Fibroblast of lung (primary cell): Measurements from ENCODE around the gene SLC37A1. TPM values are rescaled to one million over a fixed set of nuclear protein-coding genes. Genes with fewer than 3 reads are reported as not detected.

ENCODE experiments used
- DNase-seq, 2 donors: peaks; one replicate each; pipeline versions ENCODE4 v3.0.0 to v3.0.0-alpha.2; 2010; ENCODE audit warnings: low read depth in 2 of 2
- H2AFZ ChIP-seq: 2 replicates; pipeline ENCODE4 v1.5.1; 2012; ENCODE audit warnings: low read length, control low read depth, inconsistent platforms
- H3K27ac ChIP-seq: 2 replicates; pipeline ENCODE4 v1.5.1; 2011; ENCODE audit warnings: low read length, control low read depth; ENCODE audit not compliant: insufficient read depth
- H3K27me3 ChIP-seq: 2 replicates; pipeline ENCODE4 v1.5.1; 2011; ENCODE audit warnings: mild to moderate bottlenecking, low read length; ENCODE audit not compliant: control insufficient read depth, insufficient read depth
- H3K36me3 ChIP-seq: 2 replicates; pipeline ENCODE4 v1.5.1; 2011; ENCODE audit warnings: low read length; ENCODE audit not compliant: control insufficient read depth, insufficient read depth
- H3K4me1 ChIP-seq: 2 replicates; pipeline ENCODE4 v1.5.1; 2011; ENCODE audit warnings: low read length; ENCODE audit not compliant: control insufficient read depth, insufficient read depth; ENCODE audit errors: extremely low read depth
- H3K4me2 ChIP-seq: 2 replicates; pipeline ENCODE4 v1.5.1; 2011; ENCODE audit warnings: low read length, control low read depth; ENCODE audit not compliant: insufficient read depth; ENCODE audit errors: extremely low read depth
- H3K4me3 ChIP-seq, 4 experiments: fragments of 200-600 bp in 1 of 4; sonication (generic) in 1 of 4; replicated peaks in 1 of 4; 2 replicates each; pipeline ENCODE4 v1.5.1; 2011 to 2016; ENCODE audit warnings: low read length in 4 of 4, low read depth in 3 of 4, mild to moderate bottlenecking in 3 of 4, control low read depth in 2 of 4, inconsistent platforms in 1 of 4, mixed read lengths in 1 of 4; ENCODE audit not compliant: insufficient read depth in 1 of 4; ENCODE audit errors: control extremely low read depth in 1 of 4
- H3K79me2 ChIP-seq: 2 replicates; pipeline ENCODE4 v1.5.1; 2012; ENCODE audit warnings: mild to moderate bottlenecking, low read length, inconsistent platforms; ENCODE audit not compliant: control insufficient read depth, insufficient read depth
- H3K9ac ChIP-seq: 2 replicates; pipeline ENCODE4 v1.5.1; 2011; ENCODE audit warnings: mild to moderate bottlenecking, low read length, control low read depth; ENCODE audit not compliant: insufficient read depth
- H3K9me3 ChIP-seq: 2 replicates; pipeline ENCODE4 v1.5.1; 2012; ENCODE audit warnings: low read depth, low read length; ENCODE audit not compliant: control insufficient read depth, insufficient read depth
- H4K20me1 ChIP-seq: 2 replicates; pipeline ENCODE4 v1.5.1; 2011; ENCODE audit warnings: low read length; ENCODE audit not compliant: control insufficient read depth, insufficient read depth; ENCODE audit errors: extremely low read depth
- CTCF ChIP-seq, 2 donors: IDR thresholded peaks in 1 of 2; conservative IDR thresholded peaks in 1 of 2; 1 replicate in 1 of 2; 2 replicates in 1 of 2; pipeline ENCODE4 v1.5.1; 2011 to 2012; ENCODE audit warnings: low read length in 2 of 2, control low read depth in 1 of 2, inconsistent platforms in 1 of 2, low read depth in 1 of 2, mild to moderate bottlenecking in 1 of 2
- EZH2 ChIP-seq: IDR thresholded peaks from 2 replicates; pipeline ENCODE4 v1.5.1; 2012; ENCODE audit warnings: low read length, control low read depth, mild to moderate bottlenecking; ENCODE audit errors: missing control alignments
- polyA plus RNA-seq, 2 donors: library from polyadenylated mRNA; depleted of rRNA in 1 of 2; stranded (reverse) in 1 of 2; unstranded in 1 of 2; fragments of >200 nt; gene quantifications; 2 replicates each; pipeline ENCODE4 v1.2.1, GENCODE V29; 2011 to 2012; ENCODE audit warnings: missing spikeins in 1 of 2
- total RNA-seq: library from RNA; depleted of rRNA; stranded (reverse); fragments of >200 nt; gene quantifications from 2 replicates; pipeline ENCODE4 v1.2.1, GENCODE V29; 2014

SLC37A1 gene
- total and polyA plus RNA-seq, 2 donors (not counting 1 experiment from before 2014, with no cell fraction given): 0.42 to 6.4 TPM

GRCh38 chr21:42619841-42620240 lies 106.2 kb downstream of the SLC37A1 start:
- no peak overlapping the region for H3K27ac ChIP-seq
- no peak overlapping the region for H3K4me2 ChIP-seq
- H3K27me3 ChIP-seq: peaks cover 8% of the 10 kb centered on the region
- no peak overlapping the region for H3K9ac ChIP-seq
- H4K20me1 ChIP-seq: no peaks in the 10 kb centered on the region
- no peak for TF ChIP-seq CTCF (conservative IDR thresholded peaks at IDR 0.05 in 1 of 2, IDR thresholded peaks at IDR 0.05 in 1 of 2; ENCODE audit: low read depth in 1 of 2, low read length in 2 of 2)
- TF ChIP-seq EZH2: no peak
- no peak overlapping the region for H3K4me3 ChIP-seq
- H3K79me2 ChIP-seq: no peaks in the 10 kb centered on the region
- H3K9me3 ChIP-seq: no peaks in the 10 kb centered on the region
- H2AFZ ChIP-seq: no peak overlapping the region
- no peaks in the 10 kb centered on the region for H3K36me3 ChIP-seq
- DNase-seq: no peak
- no peaks in the 10 kb centered on the region for H3K4me1 ChIP-seq

- Histone ChIP-seq H3K36me3 (no peaks in the 10 kb centered on the region), H3K4me1 (no peaks in the 10 kb centered on the region), H3K4me3 (no peak overlapping the region), H3K4me2 (no peak overlapping the region), H4K20me1 (no peaks in the 10 kb centered on the region), H3K9ac (no peak overlapping the region), H3K27ac (no peak overlapping the region), H3K79me2 (no peaks in the 10 kb centered on the region), H2AFZ (no peak overlapping the region), H3K9me3 (no peaks in the 10 kb centered on the region), H3K27me3 (peaks cover 11% of the 10 kb centered on the region)
- TF ChIP-seq EZH2 (no peak), CTCF (conservative IDR thresholded peaks at IDR 0.05 in 1 of 2, IDR thresholded peaks at IDR 0.05 in 1 of 2; ENCODE audit: low read depth in 1 of 2, low read length in 2 of 2) (no peak)
- DNase-seq: no peak
Observed at GRCh38 chr21:42621166-42621818, 107.6 kb downstream of the SLC37A1 start.

GRCh38 chr21:42621819-42622177 lies 108.1 kb downstream of the SLC37A1 start:
- no peak for DNase-seq
- Histone ChIP-seq H3K79me2 (no peaks in the 10 kb centered on the region), H3K4me3 (no peak overlapping the region), H4K20me1 (no peaks in the 10 kb centered on the region), H2AFZ (no peak overlapping the region), H3K9me3 (no peaks in the 10 kb centered on the region), H3K9ac (no peak overlapping the region), H3K27me3 (peaks cover 9% of the 10 kb centered on the region), H3K36me3 (no peaks in the 10 kb centered on the region), H3K27ac (no peak overlapping the region), H3K4me2 (no peak overlapping the region), H3K4me1 (no peaks in the 10 kb centered on the region)
- TF ChIP-seq CTCF (conservative IDR thresholded peaks at IDR 0.05 in 1 of 2, IDR thresholded peaks at IDR 0.05 in 1 of 2; ENCODE audit: low read depth in 1 of 2, low read length in 2 of 2) (no peak), EZH2 (no peak)
